ENCODE measurements around the gene ADGRL3.

ADGRL3 gene

GRCh38 chr4:61411241-61411640 lies 211.1 kb downstream of the ADGRL3 start:
- no peak for DNase-seq (ENCODE audit: low read depth)
- no peak for TF ChIP-seq CTCF (IDR thresholded peaks at IDR 0.05; ENCODE audit: low read depth, low read length, missing control alignments)
- H3K4me3 ChIP-seq (ENCODE audit: low read depth, low read length), result no peak overlapping the region

- DNase-seq (ENCODE audit: low read depth), result no peak
These were observed 225.2 kb downstream of the ADGRL3 start for GRCh38 chr4:61425315-61425714.

DNA sequence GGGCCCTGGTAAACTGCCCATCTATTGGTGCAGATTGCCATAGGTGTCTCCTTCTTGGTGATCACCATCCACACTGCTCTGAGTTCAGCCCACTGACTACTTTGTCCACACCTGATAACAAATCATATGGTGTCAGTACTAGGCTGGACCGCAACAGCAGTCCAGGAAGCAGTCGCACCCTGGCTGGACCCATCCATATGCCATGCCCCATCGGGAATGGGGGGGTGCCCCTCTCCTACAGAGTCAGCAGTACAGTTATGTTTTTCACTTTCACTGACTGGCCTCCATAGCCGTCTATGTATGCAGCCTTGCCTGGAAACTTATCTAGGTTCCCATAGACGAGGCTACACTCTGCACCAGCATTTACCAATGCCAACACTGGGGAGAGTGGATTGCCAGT lies 226.1 kb downstream of the ADGRL3 start:
- DNase-seq (ENCODE audit: low read depth), result no peak
- no peak overlapping the region for H3K4me3 ChIP-seq (ENCODE audit: low read depth, low read length)

More at GRCh38 chr4:61425315-61425714, 225.2 kb downstream of the ADGRL3 start:
- no peak for TF ChIP-seq CTCF (IDR thresholded peaks at IDR 0.05; ENCODE audit: low read depth, low read length, missing control alignments)
- H3K4me3 ChIP-seq (ENCODE audit: low read depth, low read length), result no peak overlapping the region

DNA sequence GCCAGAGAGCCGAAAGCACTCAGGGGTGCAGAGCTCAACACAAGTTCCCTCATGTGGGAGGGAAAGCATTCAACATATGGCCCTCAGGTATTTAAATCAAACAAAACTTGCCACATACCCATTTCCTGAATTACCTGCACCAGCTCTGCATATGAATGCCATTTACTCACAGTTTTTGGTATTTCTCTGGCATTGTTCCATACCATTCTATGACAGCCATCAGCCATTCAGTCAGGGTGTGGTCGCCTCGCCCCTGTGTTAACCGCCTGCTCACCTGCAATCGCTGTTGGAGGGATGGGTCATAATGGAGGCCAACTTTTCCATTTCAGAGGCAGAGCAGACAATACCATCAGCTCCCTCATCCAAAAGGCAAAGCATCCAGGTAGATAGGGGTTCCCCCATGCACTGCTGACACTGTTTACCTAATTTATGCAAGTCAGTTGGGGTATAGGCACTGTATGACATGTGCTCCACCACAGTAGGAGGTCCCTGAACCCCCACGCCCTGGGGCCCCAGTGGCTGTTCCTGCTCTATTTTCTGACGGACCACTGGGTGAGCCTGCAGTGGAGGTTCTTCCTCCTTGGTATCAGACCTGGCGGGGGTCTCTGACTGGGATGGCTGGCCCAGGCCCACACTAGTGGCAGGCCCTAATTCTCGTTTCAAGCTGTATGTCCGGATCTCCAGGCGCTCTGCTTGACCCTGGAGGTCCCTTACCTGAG lies 227.1 kb downstream of the ADGRL3 start:
- no peak for DNase-seq (ENCODE audit: low read depth)
- TF ChIP-seq CTCF (IDR thresholded peaks at IDR 0.05; ENCODE audit: low read depth, low read length, missing control alignments), result no peak
- no peak overlapping the region for H3K4me3 ChIP-seq (ENCODE audit: low read depth, low read length)

More for the DNA sequence above, 226.1 kb downstream of the ADGRL3 start:
- TF ChIP-seq CTCF (IDR thresholded peaks at IDR 0.05; ENCODE audit: low read depth, low read length, missing control alignments), result no peak

GRCh38 chr4:61427818-61428495 lies 227.8 kb downstream of the ADGRL3 start:
- DNase-seq (ENCODE audit: low read depth), result no peak
- H3K4me3 ChIP-seq (ENCODE audit: low read depth, low read length), result no peak overlapping the region
- TF ChIP-seq CTCF (IDR thresholded peaks at IDR 0.05; ENCODE audit: low read depth, low read length, missing control alignments), result no peak

GRCh38 chr4:61428950-61429349 lies 228.8 kb downstream of the ADGRL3 start:
- no peak for TF ChIP-seq CTCF (IDR thresholded peaks at IDR 0.05; ENCODE audit: low read depth, low read length, missing control alignments)
- no peak for DNase-seq (ENCODE audit: low read depth)
- no peak overlapping the region for H3K4me3 ChIP-seq (ENCODE audit: low read depth, low read length)

All from GM12864 (cell line).